HCT116 (cell line): Measurements from ENCODE around the gene MYH11.

Source experiments
- ATF3 ChIP-seq: IDR thresholded peaks from 2 replicates; pipeline ENCODE4 v1.6.1; 2012
- CEBPB ChIP-seq: IDR thresholded peaks from 2 replicates; pipeline ENCODE4 v1.6.1; 2012; ENCODE audit warnings: low read depth
- CTCF ChIP-seq, 3 experiments: fragments of 200-600 bp in 1 of 3; sonication (generic) in 1 of 3; IDR thresholded peaks in 2 of 3; conservative IDR thresholded peaks in 1 of 3; 2 replicates each; pipeline ENCODE4 v1.5.1; 2012 to 2017; ENCODE audit warnings: low read depth in 2 of 3, low read length in 2 of 3, antibody characterized with exemption in 1 of 3, borderline replicate concordance in 1 of 3, control low read depth in 1 of 3, mild to moderate bottlenecking in 1 of 3, mixed read lengths in 1 of 3, mixed run types in 1 of 3, moderate library complexity in 1 of 3; ENCODE audit not compliant: insufficient read depth in 1 of 3
- ELF1 ChIP-seq: IDR thresholded peaks from 2 replicates; pipeline ENCODE4 v1.6.1; 2012; ENCODE audit warnings: low read depth, borderline replicate concordance
- EZH2 ChIP-seq: fragments of 200-600 bp; sonication (generic); IDR thresholded peaks from 2 replicates; pipeline ENCODE4 v1.6.1; 2017; ENCODE audit warnings: antibody characterized with exemption, mixed run types
- FOSL1 ChIP-seq: IDR thresholded peaks from 2 replicates; pipeline ENCODE4 v1.6.1; 2012; ENCODE audit warnings: low read depth
- MAX ChIP-seq: IDR thresholded peaks from 2 replicates; pipeline ENCODE4 v1.6.1; 2012
- RAD21 ChIP-seq: IDR thresholded peaks from 2 replicates; pipeline ENCODE4 v1.6.1; 2012; ENCODE audit warnings: low read depth, mild to moderate bottlenecking
- REST ChIP-seq: IDR thresholded peaks from 2 replicates; pipeline ENCODE4 v1.6.1; 2012; ENCODE audit warnings: low read depth
- ZBTB33 ChIP-seq: IDR thresholded peaks from 2 replicates; pipeline ENCODE4 v1.6.1; 2011; ENCODE audit warnings: mild to moderate bottlenecking, low read length, moderate library complexity; ENCODE audit not compliant: insufficient replicate concordance; ENCODE audit errors: extremely low read depth

GRCh38 chr16:15856182-15856581 is 646 bp downstream of the MYH11 start:
- no peak for TF ChIP-seq EZH2
- TF ChIP-seq REST = no peak
- TF ChIP-seq CTCF (IDR thresholded peaks at IDR 0.05 in 2 of 3, conservative IDR thresholded peaks at IDR 0.05 in 1 of 3; ENCODE audit: borderline replicate concordance in 1 of 3, insufficient read depth in 1 of 3, low read depth in 2 of 3, low read length in 2 of 3) = no peak
- no peak for TF ChIP-seq MAX
- no peak for TF ChIP-seq FOSL1
- no peak for TF ChIP-seq ATF3
- TF ChIP-seq RAD21 = no peak
- TF ChIP-seq CEBPB = no peak
- no peak for TF ChIP-seq ZBTB33
- no peak for TF ChIP-seq ELF1
